Neural progenitor cell (in vitro differentiated cells): Measurements from ENCODE around the gene CTNNA1. TPM values are rescaled to one million over a fixed set of nuclear protein-coding genes. Genes with fewer than 3 reads are reported as not detected.

ENCODE experiments used
- DNase-seq: peaks from one replicate; pipeline ENCODE4 v3.0.0-alpha.2; 2016; ENCODE audit warnings: low spot score
- H2AFZ ChIP-seq: fragments of 200-600 bp; sonication (generic); replicated peaks from 2 replicates; pipeline ENCODE4 v1.6.1; 2016; ENCODE audit warnings: antibody characterized with exemption
- H3F3A ChIP-seq: fragments of 200-600 bp; sonication (generic); 2 replicates; pipeline ENCODE4 v1.6.1; 2016; ENCODE audit warnings: antibody characterized with exemption, low read depth
- H3K27ac ChIP-seq: fragments of 200-600 bp; sonication (generic); 2 replicates; pipeline ENCODE4 v1.5.1; 2016; ENCODE audit warnings: mild to moderate bottlenecking
- H3K27me3 ChIP-seq: fragments of 200-600 bp; sonication (generic); 2 replicates; pipeline ENCODE4 v1.6.1; 2016; ENCODE audit warnings: mild to moderate bottlenecking, moderate library complexity
- H3K36me3 ChIP-seq: fragments of 200-600 bp; sonication (generic); 2 replicates; pipeline ENCODE4 v1.5.1; 2016
- H3K4me1 ChIP-seq: fragments of 200-600 bp; sonication (generic); 2 replicates; pipeline ENCODE4 v1.6.1; 2016; ENCODE audit warnings: mixed run types
- H3K4me2 ChIP-seq: fragments of 200-600 bp; sonication (generic); 2 replicates; pipeline ENCODE4 v1.6.1; 2016
- H3K4me3 ChIP-seq: fragments of 200-600 bp; sonication (generic); 2 replicates; pipeline ENCODE4 v1.5.1; 2016
- H3K79me2 ChIP-seq: fragments of 200-600 bp; sonication (generic); 2 replicates; pipeline ENCODE4 v1.6.1; 2016; ENCODE audit warnings: low read depth
- H3K9ac ChIP-seq: fragments of 200-600 bp; sonication (generic); 2 replicates; pipeline ENCODE4 v1.6.1; 2016
- H3K9me3 ChIP-seq: fragments of 200-600 bp; sonication (generic); 2 replicates; pipeline ENCODE4 v1.5.1; 2016; ENCODE audit warnings: low read depth
- H4K20me1 ChIP-seq: fragments of 200-600 bp; sonication (generic); 2 replicates; pipeline ENCODE4 v1.6.1; 2016; ENCODE audit warnings: low read depth
- H3K27ac Mint-ChIP-seq: 3 replicates; pipeline ENCODE4 v1.8.0; 2021; ENCODE audit warnings: mixed read lengths
- H3K27me3 Mint-ChIP-seq: 2 replicates; pipeline ENCODE4 v1.8.0; 2022; ENCODE audit warnings: low read depth, mild to moderate bottlenecking, inconsistent platforms, moderate library complexity, mixed read lengths; ENCODE audit not compliant: insufficient read depth
- H3K36me3 Mint-ChIP-seq: 3 replicates; pipeline ENCODE4 v1.8.0; 2021; ENCODE audit warnings: mixed read lengths
- H3K4me1 Mint-ChIP-seq: 3 replicates; pipeline ENCODE4 v1.8.0; 2021; ENCODE audit warnings: mixed read lengths
- H3K4me3 Mint-ChIP-seq: 3 replicates; pipeline ENCODE4 v1.8.0; 2021; ENCODE audit warnings: mild to moderate bottlenecking, moderate library complexity, mixed read lengths
- H3K9me3 Mint-ChIP-seq: 3 replicates; pipeline ENCODE4 v1.8.0; 2020; ENCODE audit warnings: mixed read lengths
- CTCF ChIP-seq: fragments of 200-600 bp; sonication (generic); IDR thresholded peaks from 2 replicates; pipeline ENCODE4 v1.5.1; 2017; ENCODE audit warnings: antibody characterized with exemption, mild to moderate bottlenecking
- EZH2 ChIP-seq: fragments of 200-600 bp; sonication (generic); IDR thresholded peaks from 2 replicates; pipeline ENCODE4 v1.6.1; 2017; ENCODE audit warnings: antibody characterized with exemption, mild to moderate bottlenecking, moderate library complexity
- EZH2phosphoT487 ChIP-seq: fragments of 200-600 bp; sonication (generic); IDR thresholded peaks from 2 replicates; pipeline ENCODE4 v1.6.1; 2017; ENCODE audit warnings: antibody characterized with exemption
- total RNA-seq: library from RNA; depleted of rRNA; stranded (reverse); fragments of >200 nt; gene quantifications from 2 replicates; pipeline ENCODE4 v1.2.3, GENCODE V29; 2015; ENCODE audit warnings: low replicate concordance

The CTNNA1 gene
- total RNA-seq, 1 donor from 2014 or later: 305 TPM

GRCh38 chr5:138964647-138965201 is 211.5 kb downstream of the CTNNA1 start:
- Histone ChIP-seq H3F3A (peaks cover 51% of the 10 kb centered on the region), H3K27me3 (peaks cover 4% of the 10 kb centered on the region), H3K27ac (no peak overlapping the region), H2AFZ (no peak overlapping the region), H3K9ac (no peak overlapping the region), H3K4me3 (no peak overlapping the region), H4K20me1 (peaks cover 34% of the 10 kb centered on the region), H3K4me1 (peaks cover 63% of the 10 kb centered on the region), H3K79me2 (no peaks in the 10 kb centered on the region), H3K36me3 (no peaks in the 10 kb centered on the region), H3K9me3 (no peaks in the 10 kb centered on the region), H3K4me2 (peak overlapping the region; percentile 77)
- TF ChIP-seq EZH2 (no peak), CTCF (no peak), EZH2phosphoT487 (no peak)
- Mint-ChIP-seq H3K36me3 (no peaks in the 10 kb centered on the region), H3K4me3 (peak overlapping the region; percentile 41), H3K4me1 (peaks cover 79% of the 10 kb centered on the region), H3K27ac (peak overlapping the region; percentile 96), H3K27me3 (peaks cover 8% of the 10 kb centered on the region), H3K9me3 (no peaks in the 10 kb centered on the region)
- DNase-seq: peak; percentile 52

- Histone ChIP-seq H3K27me3 (peaks cover 4% of the 10 kb centered on the region), H3K9me3 (no peaks in the 10 kb centered on the region), H3K79me2 (no peaks in the 10 kb centered on the region), H3K4me1 (peaks cover 67% of the 10 kb centered on the region), H3K27ac (no peak overlapping the region), H3K4me3 (no peak overlapping the region), H3K4me2 (peak overlapping the region; percentile 77), H2AFZ (no peak overlapping the region), H3K9ac (no peak overlapping the region), H3F3A (peaks cover 51% of the 10 kb centered on the region), H4K20me1 (peaks cover 34% of the 10 kb centered on the region), H3K36me3 (no peaks in the 10 kb centered on the region)
- H3K36me3 Mint-ChIP-seq: no peaks in the 10 kb centered on the region
- no peak for DNase-seq
- H3K27ac Mint-ChIP-seq: peak overlapping the region; percentile 96
- H3K9me3 Mint-ChIP-seq: no peaks in the 10 kb centered on the region
- H3K4me1 Mint-ChIP-seq: peaks cover 84% of the 10 kb centered on the region
- H3K27me3 Mint-ChIP-seq: peaks cover 7% of the 10 kb centered on the region
- TF ChIP-seq EZH2: no peak
- no peak for TF ChIP-seq CTCF
- no peak for TF ChIP-seq EZH2phosphoT487
- peak overlapping the region; percentile 36 for H3K4me3 Mint-ChIP-seq
Observed at GRCh38 chr5:138965626-138966025, 212.4 kb downstream of the CTNNA1 start.

- Histone ChIP-seq H3K4me2 (no peak overlapping the region), H3K4me3 (no peak overlapping the region), H4K20me1 (peaks cover 34% of the 10 kb centered on the region), H3K9me3 (no peaks in the 10 kb centered on the region), H3K79me2 (no peaks in the 10 kb centered on the region), H3K4me1 (peaks cover 66% of the 10 kb centered on the region), H3K36me3 (no peaks in the 10 kb centered on the region), H2AFZ (no peak overlapping the region), H3K27me3 (no peaks in the 10 kb centered on the region), H3K9ac (no peak overlapping the region), H3K27ac (no peak overlapping the region), H3F3A (peaks cover 44% of the 10 kb centered on the region)
- Mint-ChIP-seq H3K9me3 (no peaks in the 10 kb centered on the region), H3K4me3 (no peak overlapping the region), H3K27me3 (peaks cover 7% of the 10 kb centered on the region), H3K36me3 (no peaks in the 10 kb centered on the region), H3K27ac (no peak overlapping the region), H3K4me1 (peaks cover 82% of the 10 kb centered on the region)
- DNase-seq: no peak
- TF ChIP-seq EZH2 (no peak), EZH2phosphoT487 (no peak), CTCF (no peak)
Observed at GRCh38 chr5:138966236-138966985, 213.2 kb downstream of the CTNNA1 start.
